ENCODE data around the gene NFASC.

The NFASC gene

DNA sequence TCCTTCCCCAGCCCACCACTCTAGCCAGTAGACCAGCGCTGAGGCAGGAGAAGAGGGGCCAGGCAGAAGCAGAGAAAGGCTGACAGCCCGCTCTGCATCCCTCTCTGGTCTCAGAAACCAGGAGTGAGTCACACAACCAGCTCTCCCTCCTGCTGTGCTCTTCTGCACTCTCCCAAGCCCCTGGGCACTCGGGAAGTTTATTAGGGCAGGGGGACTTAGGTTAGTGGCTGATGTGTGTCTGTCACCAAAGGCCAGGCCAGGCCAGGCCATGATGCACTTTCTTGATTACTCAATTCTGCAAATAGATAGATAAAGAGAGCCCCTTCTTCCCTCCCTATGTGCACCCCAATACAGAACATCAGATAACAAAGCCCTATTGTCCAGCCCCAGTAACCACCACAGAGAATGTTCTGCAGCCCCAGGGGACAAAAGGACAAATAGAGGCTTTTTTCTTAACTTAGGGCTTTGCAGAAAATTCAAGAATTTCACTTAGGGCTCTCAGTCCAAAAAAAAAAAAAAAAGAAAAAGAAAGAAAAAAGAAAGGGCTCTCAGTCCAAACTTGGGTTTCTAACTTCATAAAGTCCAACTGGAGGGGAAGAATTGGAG, 119.5 kb downstream of the NFASC start:
- Histone ChIP-seq H3K27ac (no peak overlapping the region), H3K4me3 (ENCODE audit: low read depth, low read length) (no peak overlapping the region), H3K27me3 (replicated peaks) (no peaks in the 10 kb centered on the region), H3K36me3 (replicated peaks) (no peaks in the 10 kb centered on the region)
- in situ Hi-C loops (cut with HindIII; ENCODE audit: low pct_ligation_motif_present, low sequenced_read_pairs), result no loop called here
- peak; percentile 9 for DNase-seq
- TF ChIP-seq, protein P1, sequence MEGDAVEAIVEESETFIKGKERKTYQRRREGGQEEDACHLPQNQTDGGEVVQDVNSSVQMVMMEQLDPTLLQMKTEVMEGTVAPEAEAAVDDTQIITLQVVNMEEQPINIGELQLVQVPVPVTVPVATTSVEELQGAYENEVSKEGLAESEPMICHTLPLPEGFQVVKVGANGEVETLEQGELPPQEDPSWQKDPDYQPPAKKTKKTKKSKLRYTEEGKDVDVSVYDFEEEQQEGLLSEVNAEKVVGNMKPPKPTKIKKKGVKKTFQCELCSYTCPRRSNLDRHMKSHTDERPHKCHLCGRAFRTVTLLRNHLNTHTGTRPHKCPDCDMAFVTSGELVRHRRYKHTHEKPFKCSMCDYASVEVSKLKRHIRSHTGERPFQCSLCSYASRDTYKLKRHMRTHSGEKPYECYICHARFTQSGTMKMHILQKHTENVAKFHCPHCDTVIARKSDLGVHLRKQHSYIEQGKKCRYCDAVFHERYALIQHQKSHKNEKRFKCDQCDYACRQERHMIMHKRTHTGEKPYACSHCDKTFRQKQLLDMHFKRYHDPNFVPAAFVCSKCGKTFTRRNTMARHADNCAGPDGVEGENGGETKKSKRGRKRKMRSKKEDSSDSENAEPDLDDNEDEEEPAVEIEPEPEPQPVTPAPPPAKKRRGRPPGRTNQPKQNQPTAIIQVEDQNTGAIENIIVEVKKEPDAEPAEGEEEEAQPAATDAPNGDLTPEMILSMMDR (IDR thresholded peaks at IDR 0.05; ENCODE audit: low read depth, low read length, missing control alignments), result no peak

DNA sequence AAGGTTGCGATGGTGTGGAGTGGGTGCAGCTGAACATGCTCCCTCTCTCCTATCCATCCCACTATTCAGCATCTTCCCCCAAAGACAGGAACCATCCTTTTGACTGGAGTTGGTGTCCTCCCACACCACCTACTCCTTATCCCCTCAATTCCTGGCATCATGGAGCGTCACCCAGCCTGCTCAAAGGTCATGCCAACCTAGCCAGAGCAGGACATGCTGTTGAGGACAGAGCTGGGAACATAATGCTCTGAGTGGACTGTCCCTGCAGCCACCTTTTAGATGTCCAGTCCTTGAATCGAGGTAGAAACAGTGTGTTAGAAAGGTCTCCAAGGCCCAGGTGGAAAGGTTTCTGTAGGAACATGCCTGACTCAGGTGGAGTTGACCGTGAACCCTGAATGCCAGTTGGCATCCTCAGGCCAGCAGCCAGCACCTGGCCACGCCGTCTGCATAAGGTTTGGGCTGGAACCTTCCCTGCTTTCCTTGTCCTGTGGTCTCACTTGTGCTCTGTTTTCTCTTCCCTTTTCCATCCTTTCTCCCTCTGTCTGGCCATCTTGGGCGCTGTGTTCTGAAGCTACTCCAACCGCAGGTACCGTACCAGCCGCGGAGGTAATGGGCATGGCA, 120.2 kb downstream of the NFASC start:
- Histone ChIP-seq H3K4me3 (ENCODE audit: low read depth, low read length) (no peak overlapping the region), H3K36me3 (replicated peaks) (no peaks in the 10 kb centered on the region), H3K27me3 (replicated peaks) (no peaks in the 10 kb centered on the region), H3K27ac (no peak overlapping the region)
- TF ChIP-seq, protein P1 (IDR thresholded peaks at IDR 0.05; ENCODE audit: low read depth, low read length, missing control alignments), result no peak
- DNase-seq, result no peak
- in situ Hi-C loops (cut with HindIII; ENCODE audit: low pct_ligation_motif_present, low sequenced_read_pairs), result no loop called here

- Histone ChIP-seq H3K4me3 (ENCODE audit: low read depth, low read length) (no peak overlapping the region), H3K27ac (no peak overlapping the region), H3K27me3 (replicated peaks) (no peaks in the 10 kb centered on the region), H3K36me3 (replicated peaks) (no peaks in the 10 kb centered on the region)
- TF ChIP-seq, protein P1 (IDR thresholded peaks at IDR 0.05; ENCODE audit: low read depth, low read length, missing control alignments), result no peak
- in situ Hi-C loops (cut with HindIII; ENCODE audit: low pct_ligation_motif_present, low sequenced_read_pairs), result no loop called here
- no peak for DNase-seq
Observed at GRCh38 chr1:204991342-204991844, 120.7 kb downstream of the NFASC start.

GRCh38 chr1:204992201-204992997, 121.7 kb downstream of the NFASC start:
- in situ Hi-C loops (cut with HindIII; ENCODE audit: low pct_ligation_motif_present, low sequenced_read_pairs), result no loop called here
- no peak overlapping the region for H3K27ac ChIP-seq
- no peak for DNase-seq
- no peaks in the 10 kb centered on the region for H3K27me3 ChIP-seq (replicated peaks)
- TF ChIP-seq, protein P1 (IDR thresholded peaks at IDR 0.05; ENCODE audit: low read depth, low read length, missing control alignments), result no peak
- H3K36me3 ChIP-seq (replicated peaks), result no peaks in the 10 kb centered on the region
- no peak overlapping the region for H3K4me3 ChIP-seq (ENCODE audit: low read depth, low read length)

DNA sequence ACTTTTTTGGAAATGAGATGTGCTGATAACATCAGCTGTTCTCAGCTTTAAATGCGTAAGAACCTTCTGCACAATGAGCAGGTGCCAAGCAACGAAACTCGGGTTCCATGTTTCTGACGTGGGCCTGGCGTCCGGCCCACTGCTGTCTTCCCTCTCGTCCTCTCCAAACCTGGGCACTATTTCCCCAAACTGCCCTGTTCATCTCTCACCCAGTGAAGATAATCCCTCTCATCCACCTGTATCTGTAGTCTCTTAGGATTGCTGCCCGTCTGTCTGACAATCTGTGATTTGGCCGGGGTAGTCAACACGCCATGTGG, 122.3 kb downstream of the NFASC start:
- H3K27me3 ChIP-seq (replicated peaks), result no peaks in the 10 kb centered on the region
- in situ Hi-C loops (cut with HindIII; ENCODE audit: low pct_ligation_motif_present, low sequenced_read_pairs), result no loop called here
- no peak overlapping the region for H3K4me3 ChIP-seq (ENCODE audit: low read depth, low read length)
- TF ChIP-seq, protein P1 (IDR thresholded peaks at IDR 0.05; ENCODE audit: low read depth, low read length, missing control alignments), result no peak
- H3K36me3 ChIP-seq (replicated peaks), result no peaks in the 10 kb centered on the region
- no peak for DNase-seq
- no peak overlapping the region for H3K27ac ChIP-seq

Measured in brain microvascular endothelial cell (primary cell).